OCI-LY1 (cell line): Measurements from ENCODE around the gene GPR173.

Source experiments
- H2AFZ ChIP-seq: fragments of 200-600 bp; sonication (generic), shearing (Covaris generic); 2 replicates; pipeline ENCODE4 v1.6.0; 2014; ENCODE audit warnings: antibody characterized with exemption, mild to moderate bottlenecking, low read length
- H3F3A ChIP-seq: fragments of 200-600 bp; sonication (generic), shearing (Covaris generic); 2 replicates; pipeline ENCODE4 v1.6.0; 2014; ENCODE audit warnings: mild to moderate bottlenecking, antibody characterized with exemption, low read length, moderate library complexity; ENCODE audit not compliant: insufficient read depth
- H3K27ac ChIP-seq: fragments of 200-600 bp; sonication (generic); 2 replicates; pipeline ENCODE4 v1.5.1; 2014; ENCODE audit warnings: low read length, mixed run types, mild to moderate bottlenecking, low read depth; ENCODE audit not compliant: poor library complexity, severe bottlenecking
- H3K27me3 ChIP-seq: fragments of 200-600 bp; sonication (generic); 2 replicates; pipeline ENCODE4 v1.6.0; 2014; ENCODE audit warnings: antibody characterized with exemption, mild to moderate bottlenecking, low read length, moderate library complexity; ENCODE audit not compliant: insufficient read depth
- H3K36me3 ChIP-seq: fragments of 200-600 bp; sonication (generic); 2 replicates; pipeline ENCODE4 v1.6.1; 2014; ENCODE audit warnings: mild to moderate bottlenecking, antibody characterized with exemption, low read length, moderate library complexity, mixed read lengths; ENCODE audit not compliant: insufficient read depth
- H3K4me1 ChIP-seq: fragments of 200-600 bp; sonication (generic); 2 replicates; pipeline ENCODE4 v1.5.1; 2014; ENCODE audit warnings: mild to moderate bottlenecking, low read length, moderate library complexity; ENCODE audit not compliant: insufficient read depth, severe bottlenecking
- H3K4me2 ChIP-seq: fragments of 200-600 bp; sonication (generic), shearing (Covaris generic); 2 replicates; pipeline ENCODE4 v1.6.1; 2014; ENCODE audit warnings: low read length
- H3K4me3 ChIP-seq: fragments of 200-600 bp; sonication (generic); 2 replicates; pipeline ENCODE4 v1.5.1; 2014; ENCODE audit warnings: low read length, low read depth, mild to moderate bottlenecking, mixed read lengths; ENCODE audit not compliant: poor library complexity, severe bottlenecking
- H3K79me2 ChIP-seq: fragments of 200-600 bp; shearing (Covaris generic); 2 replicates; pipeline ENCODE4 v1.6.1; 2016; ENCODE audit warnings: mixed run types, low read length, mixed read lengths; ENCODE audit not compliant: insufficient read depth
- H3K9ac ChIP-seq: fragments of 200-600 bp; sonication (generic), shearing (Covaris generic); 2 replicates; pipeline ENCODE4 v1.6.1; 2014; ENCODE audit warnings: mild to moderate bottlenecking, low read length, mixed read lengths
- H3K9me2 ChIP-seq: fragments of 200-600 bp; sonication (generic), shearing (Covaris generic); 2 replicates; pipeline ENCODE4 v1.6.1; 2014; ENCODE audit warnings: low read depth, mild to moderate bottlenecking, low read length, mixed read lengths
- H3K9me3 ChIP-seq: fragments of 200-600 bp; shearing (Covaris generic); 2 replicates; pipeline ENCODE4 v1.6.1; 2014; ENCODE audit warnings: low read length, mixed read lengths
- H4K20me1 ChIP-seq: fragments of 200-600 bp; sonication (generic), shearing (Covaris generic); 2 replicates; pipeline ENCODE4 v1.6.0; 2016; ENCODE audit warnings: mild to moderate bottlenecking, low read length; ENCODE audit not compliant: insufficient read depth
- EZH2 ChIP-seq: fragments of 200-600 bp; sonication (generic), shearing (Covaris generic); IDR thresholded peaks from 2 replicates; pipeline ENCODE4 v1.8.0; 2017; ENCODE audit warnings: borderline replicate concordance, mixed run types, mild to moderate bottlenecking, antibody characterized with exemption, low read length, moderate library complexity, mixed read lengths
- TF ChIP-seq, protein P1 (sequence below): fragments of 200-600 bp; sonication (generic), shearing (Covaris generic); IDR thresholded peaks from 2 replicates; pipeline ENCODE4 v1.5.1; 2017; ENCODE audit warnings: mild to moderate bottlenecking, antibody characterized with exemption, low read length, moderate library complexity, mixed read lengths

Gene GPR173

DNA sequence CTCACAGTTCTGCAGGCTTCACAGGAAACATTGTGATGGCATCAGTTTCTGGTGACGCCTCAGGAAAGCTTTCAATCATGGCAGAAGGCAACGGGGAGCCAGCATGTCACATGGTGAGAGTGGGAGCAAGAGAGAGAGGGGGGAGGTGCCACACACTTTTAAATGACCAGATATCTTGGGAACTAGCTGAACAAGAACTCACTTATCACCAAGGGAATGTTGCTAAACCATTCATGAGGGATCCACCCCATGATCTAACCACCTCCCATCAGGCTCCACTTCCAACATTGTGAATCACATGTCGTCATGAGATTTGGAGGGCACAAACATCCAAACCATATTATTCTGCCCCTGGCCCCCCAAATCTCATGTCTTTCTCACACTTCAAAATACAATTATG is 43.3 kb upstream of the GPR173 start:
- H3F3A ChIP-seq: no peaks in the 10 kb centered on the region
- no peaks in the 10 kb centered on the region for H3K79me2 ChIP-seq
- H4K20me1 ChIP-seq: no peaks in the 10 kb centered on the region
- TF ChIP-seq, protein P1, sequence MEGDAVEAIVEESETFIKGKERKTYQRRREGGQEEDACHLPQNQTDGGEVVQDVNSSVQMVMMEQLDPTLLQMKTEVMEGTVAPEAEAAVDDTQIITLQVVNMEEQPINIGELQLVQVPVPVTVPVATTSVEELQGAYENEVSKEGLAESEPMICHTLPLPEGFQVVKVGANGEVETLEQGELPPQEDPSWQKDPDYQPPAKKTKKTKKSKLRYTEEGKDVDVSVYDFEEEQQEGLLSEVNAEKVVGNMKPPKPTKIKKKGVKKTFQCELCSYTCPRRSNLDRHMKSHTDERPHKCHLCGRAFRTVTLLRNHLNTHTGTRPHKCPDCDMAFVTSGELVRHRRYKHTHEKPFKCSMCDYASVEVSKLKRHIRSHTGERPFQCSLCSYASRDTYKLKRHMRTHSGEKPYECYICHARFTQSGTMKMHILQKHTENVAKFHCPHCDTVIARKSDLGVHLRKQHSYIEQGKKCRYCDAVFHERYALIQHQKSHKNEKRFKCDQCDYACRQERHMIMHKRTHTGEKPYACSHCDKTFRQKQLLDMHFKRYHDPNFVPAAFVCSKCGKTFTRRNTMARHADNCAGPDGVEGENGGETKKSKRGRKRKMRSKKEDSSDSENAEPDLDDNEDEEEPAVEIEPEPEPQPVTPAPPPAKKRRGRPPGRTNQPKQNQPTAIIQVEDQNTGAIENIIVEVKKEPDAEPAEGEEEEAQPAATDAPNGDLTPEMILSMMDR: no peak
- no peak for TF ChIP-seq EZH2
- no peaks in the 10 kb centered on the region for H3K36me3 ChIP-seq
- no peak overlapping the region for H2AFZ ChIP-seq
- no peak overlapping the region for H3K4me2 ChIP-seq
- H3K27ac ChIP-seq: no peak overlapping the region
- no peaks in the 10 kb centered on the region for H3K9me2 ChIP-seq
- no peak overlapping the region for H3K9ac ChIP-seq
- peaks cover 9% of the 10 kb centered on the region for H3K4me1 ChIP-seq
- no peak overlapping the region for H3K4me3 ChIP-seq
- H3K9me3 ChIP-seq: no peaks in the 10 kb centered on the region
- H3K27me3 ChIP-seq: no peaks in the 10 kb centered on the region

DNA sequence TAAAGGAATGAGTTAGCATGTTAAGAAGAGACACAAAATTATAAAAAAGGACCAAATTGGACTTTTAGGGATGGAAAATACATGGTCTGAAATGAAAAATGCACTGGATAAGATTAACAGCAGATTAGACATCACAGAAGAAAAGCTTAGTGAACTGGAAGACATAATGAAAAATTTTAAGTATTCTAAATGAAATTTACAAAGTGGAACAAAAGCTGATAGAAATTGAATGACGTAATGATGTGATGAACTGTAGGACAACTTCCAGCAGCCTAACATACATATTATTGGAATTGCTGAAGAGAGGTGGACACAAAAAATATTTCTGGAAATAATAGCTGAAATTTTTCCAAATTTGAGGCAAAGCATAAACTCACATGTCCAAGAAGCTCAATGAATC is 39.6 kb upstream of the GPR173 start:
- H3K9ac ChIP-seq: no peak overlapping the region
- TF ChIP-seq, protein P1: no peak
- no peak for TF ChIP-seq EZH2
- H3K4me3 ChIP-seq: no peak overlapping the region
- H3F3A ChIP-seq: no peaks in the 10 kb centered on the region
- H4K20me1 ChIP-seq: no peaks in the 10 kb centered on the region
- H3K27me3 ChIP-seq: no peaks in the 10 kb centered on the region
- no peaks in the 10 kb centered on the region for H3K79me2 ChIP-seq
- H3K27ac ChIP-seq: no peak overlapping the region
- no peaks in the 10 kb centered on the region for H3K36me3 ChIP-seq
- no peaks in the 10 kb centered on the region for H3K9me2 ChIP-seq
- no peak overlapping the region for H2AFZ ChIP-seq
- no peaks in the 10 kb centered on the region for H3K4me1 ChIP-seq
- H3K4me2 ChIP-seq: no peak overlapping the region
- H3K9me3 ChIP-seq: no peaks in the 10 kb centered on the region

DNA sequence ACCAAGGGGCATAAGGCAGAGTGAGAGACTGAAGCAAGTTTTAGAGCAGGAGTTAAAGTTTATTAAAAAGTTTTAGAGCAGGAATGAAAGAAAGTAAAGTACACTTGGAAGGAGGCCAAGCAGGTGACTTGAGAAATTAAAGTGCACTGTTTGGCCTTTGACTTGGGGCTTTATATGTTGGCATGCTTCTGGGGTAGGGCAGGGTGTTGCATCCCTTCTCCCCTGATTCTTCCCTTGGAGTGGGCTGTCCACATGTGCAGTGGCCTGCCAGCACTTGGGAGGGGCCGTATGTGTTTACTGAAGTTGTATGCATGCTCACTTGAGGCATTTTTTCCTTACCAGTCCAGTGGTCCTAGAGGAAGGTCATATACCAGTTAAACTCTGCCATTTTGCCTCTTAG is 35.3 kb upstream of the GPR173 start:
- Histone ChIP-seq H3K4me2 (no peak overlapping the region), H3K4me3 (no peak overlapping the region), H3F3A (no peaks in the 10 kb centered on the region), H3K9me3 (no peaks in the 10 kb centered on the region), H3K27me3 (no peaks in the 10 kb centered on the region), H3K27ac (no peak overlapping the region), H3K4me1 (no peaks in the 10 kb centered on the region), H3K9me2 (no peaks in the 10 kb centered on the region), H4K20me1 (no peaks in the 10 kb centered on the region), H3K9ac (no peak overlapping the region), H3K36me3 (no peaks in the 10 kb centered on the region), H3K79me2 (no peaks in the 10 kb centered on the region), H2AFZ (no peak overlapping the region)
- no peak for TF ChIP-seq EZH2
- TF ChIP-seq, protein P1: no peak
